ENCODE data around the gene NECAB3.

Gene NECAB3, protein sequence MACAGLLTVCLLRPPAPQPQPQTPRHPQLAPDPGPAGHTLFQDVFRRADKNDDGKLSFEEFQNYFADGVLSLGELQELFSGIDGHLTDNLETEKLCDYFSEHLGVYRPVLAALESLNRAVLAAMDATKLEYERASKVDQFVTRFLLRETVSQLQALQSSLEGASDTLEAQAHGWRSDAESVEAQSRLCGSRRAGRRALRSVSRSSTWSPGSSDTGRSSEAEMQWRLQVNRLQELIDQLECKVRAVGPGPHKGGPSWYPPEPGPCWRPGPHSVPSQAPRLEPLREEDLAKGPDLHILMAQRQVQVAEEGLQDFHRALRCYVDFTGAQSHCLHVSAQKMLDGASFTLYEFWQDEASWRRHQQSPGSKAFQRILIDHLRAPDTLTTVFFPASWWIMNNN

DNA sequence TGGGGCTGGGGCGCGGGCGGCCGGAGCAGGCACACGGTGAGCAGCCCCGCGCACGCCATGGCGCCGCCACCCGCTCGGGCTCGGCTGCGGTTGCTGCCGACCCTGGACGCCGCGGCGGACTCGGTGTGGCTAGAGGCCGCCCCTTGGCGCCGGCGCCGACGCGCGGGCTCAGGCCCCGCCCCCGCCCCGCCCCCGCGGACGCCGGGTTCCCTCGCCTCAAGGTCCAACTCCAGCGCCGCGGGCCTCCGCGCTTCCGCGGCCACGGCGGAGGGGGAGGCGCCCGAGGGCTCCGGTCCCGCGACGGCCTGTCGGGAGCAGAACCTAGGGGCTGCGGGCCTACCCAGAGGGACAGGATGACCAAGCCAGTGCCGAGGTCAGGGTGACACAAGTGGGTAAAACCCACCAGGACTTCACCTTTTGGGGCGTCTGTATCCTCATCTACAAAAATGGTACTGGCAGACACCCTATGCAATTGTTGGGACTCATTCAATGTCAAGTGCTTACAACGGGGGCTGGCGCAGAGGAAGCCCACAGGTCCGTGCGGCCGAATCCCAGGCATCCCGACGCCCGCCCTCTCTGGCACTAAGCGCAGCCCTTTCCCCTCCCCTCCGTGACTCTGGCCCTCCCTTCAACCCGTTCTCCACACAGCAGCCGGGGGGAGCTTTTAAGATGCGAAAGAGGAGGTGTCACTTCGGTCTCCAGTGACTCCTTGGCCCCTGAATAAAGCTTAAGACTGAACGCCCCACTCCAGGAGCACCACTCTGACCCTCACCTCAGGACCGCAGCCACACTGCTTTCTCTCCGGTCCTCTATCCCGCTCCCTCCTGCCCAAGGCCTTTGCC lies at the start of gene NECAB3:
Gene NECAB3 (minus strand): TSS at position 135 of the 842 bp plus-strand sequence. CDS start 76 bp downstream, at position 59.
- Histone ChIP-seq H3K9me3 (no peaks in the 10 kb centered on the region), H3K36me3 (peaks cover under 1% of the 10 kb centered on the region), H3K27me3 (no peaks in the 10 kb centered on the region), H3K27ac (peak within 1 kb of the TSS; percentile 42), H3K4me1 (ENCODE audit: control insufficient read depth in 1 of 2, insufficient read depth in 1 of 2, low read depth in 1 of 2, low read length in 1 of 2) (peaks cover 11 to 14% of the 10 kb centered on the region in 2 experiments), H3K4me3 (ENCODE audit: low read depth in 1 of 2, low read length in 1 of 2) (peak within 1 kb of the TSS; percentile 65 to 70)
- TF ChIP-seq, protein P1, sequence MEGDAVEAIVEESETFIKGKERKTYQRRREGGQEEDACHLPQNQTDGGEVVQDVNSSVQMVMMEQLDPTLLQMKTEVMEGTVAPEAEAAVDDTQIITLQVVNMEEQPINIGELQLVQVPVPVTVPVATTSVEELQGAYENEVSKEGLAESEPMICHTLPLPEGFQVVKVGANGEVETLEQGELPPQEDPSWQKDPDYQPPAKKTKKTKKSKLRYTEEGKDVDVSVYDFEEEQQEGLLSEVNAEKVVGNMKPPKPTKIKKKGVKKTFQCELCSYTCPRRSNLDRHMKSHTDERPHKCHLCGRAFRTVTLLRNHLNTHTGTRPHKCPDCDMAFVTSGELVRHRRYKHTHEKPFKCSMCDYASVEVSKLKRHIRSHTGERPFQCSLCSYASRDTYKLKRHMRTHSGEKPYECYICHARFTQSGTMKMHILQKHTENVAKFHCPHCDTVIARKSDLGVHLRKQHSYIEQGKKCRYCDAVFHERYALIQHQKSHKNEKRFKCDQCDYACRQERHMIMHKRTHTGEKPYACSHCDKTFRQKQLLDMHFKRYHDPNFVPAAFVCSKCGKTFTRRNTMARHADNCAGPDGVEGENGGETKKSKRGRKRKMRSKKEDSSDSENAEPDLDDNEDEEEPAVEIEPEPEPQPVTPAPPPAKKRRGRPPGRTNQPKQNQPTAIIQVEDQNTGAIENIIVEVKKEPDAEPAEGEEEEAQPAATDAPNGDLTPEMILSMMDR (IDR thresholded peaks at IDR 0.05) = peak; percentile 11

DNA sequence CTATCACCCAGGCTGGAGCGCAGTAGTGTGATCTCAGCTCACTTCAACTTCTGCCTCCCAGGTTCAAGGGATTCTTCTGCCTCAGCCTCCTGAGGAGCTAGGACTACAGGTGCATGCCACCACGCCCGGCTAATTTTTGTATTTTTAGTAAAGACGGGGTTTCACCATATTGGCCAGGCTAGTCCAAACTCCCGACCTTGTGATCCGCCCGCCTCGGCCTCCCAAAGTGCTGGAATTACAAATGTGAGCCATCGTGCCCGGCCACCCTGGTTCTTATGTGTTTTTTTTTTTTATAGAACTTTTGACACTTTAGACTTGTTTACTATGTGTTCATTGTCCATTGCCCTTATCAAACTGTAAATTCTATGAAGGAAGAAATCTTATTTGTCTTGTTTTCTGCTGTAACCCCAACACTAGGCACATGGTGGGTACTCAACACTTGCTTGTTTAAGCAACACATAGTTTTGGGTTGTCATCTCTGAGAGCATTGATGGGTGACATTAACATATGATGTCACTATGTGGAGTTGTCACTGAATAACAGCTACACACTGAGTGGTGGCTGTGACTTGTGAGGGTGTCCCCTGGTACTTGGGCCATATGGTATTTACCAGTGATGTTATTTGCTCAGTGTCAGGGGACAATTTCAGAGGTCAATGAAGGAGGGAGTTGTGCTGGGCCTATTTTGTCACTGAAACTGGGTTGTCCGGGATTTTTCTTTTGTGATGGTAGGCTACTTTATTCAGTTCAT lies 47.3 kb upstream of the NECAB3 start:
- H3K4me1 ChIP-seq (ENCODE audit: control insufficient read depth in 1 of 2, insufficient read depth in 1 of 2, low read depth in 1 of 2, low read length in 1 of 2) = peaks cover 28 to 37% of the 10 kb centered on the region in 2 experiments
- no peaks in the 10 kb centered on the region for H3K27me3 ChIP-seq
- H3K27ac ChIP-seq = no peak overlapping the region
- H3K9me3 ChIP-seq = no peaks in the 10 kb centered on the region
- no peaks in the 10 kb centered on the region for H3K36me3 ChIP-seq
- TF ChIP-seq, protein P1 (IDR thresholded peaks at IDR 0.05) = no peak
- no peak overlapping the region for H3K4me3 ChIP-seq (ENCODE audit: low read depth in 1 of 2, low read length in 1 of 2)

DNA sequence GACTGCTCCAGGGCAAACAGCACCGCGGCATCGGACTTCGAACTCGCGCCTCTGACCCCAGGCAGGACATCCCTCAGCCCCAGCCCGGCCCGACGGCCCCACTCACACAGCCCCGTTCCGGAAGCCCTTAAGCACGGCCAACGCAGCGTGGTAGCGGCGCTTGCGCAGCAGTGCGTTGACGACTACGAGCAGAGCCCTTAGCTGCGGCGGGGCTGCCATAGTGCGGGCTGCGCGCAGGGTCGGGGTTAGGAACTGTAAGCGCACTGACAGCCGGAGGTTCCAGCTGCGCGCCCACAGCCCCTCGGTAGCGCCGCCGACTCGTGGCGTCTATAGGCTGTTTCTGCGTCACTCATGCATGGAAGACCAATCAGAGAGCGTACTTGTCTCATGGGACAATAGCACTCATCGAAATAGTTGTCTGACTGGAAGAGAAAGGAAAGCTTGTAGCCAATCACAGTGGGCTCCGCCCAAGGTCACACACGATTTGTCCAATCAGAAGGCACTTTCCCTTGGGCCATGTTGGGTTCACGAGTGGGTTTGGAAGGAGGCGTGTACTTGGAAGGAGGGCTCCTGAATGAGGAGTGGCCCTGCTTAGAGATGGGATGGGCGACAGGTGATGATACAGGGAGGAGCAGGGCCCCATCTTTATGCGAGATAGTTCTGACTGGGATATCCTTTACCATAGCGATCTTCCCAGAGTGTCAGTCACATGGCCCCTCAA lies 45.9 kb upstream of the NECAB3 start, which contains the start of gene PXMP4:
Gene PXMP4 (minus strand): TSS at position 322 of the 721 bp plus-strand sequence. CDS start 103 bp downstream, at position 219.
- peak within 1 kb of the TSS; percentile 71 to 80 for H3K4me3 ChIP-seq (ENCODE audit: low read depth in 1 of 2, low read length in 1 of 2)
- TF ChIP-seq, protein P1 (IDR thresholded peaks at IDR 0.05) = peak; percentile 60
- H3K36me3 ChIP-seq = no peaks in the 10 kb centered on the region
- no peaks in the 10 kb centered on the region for H3K27me3 ChIP-seq
- peak within 1 kb of the TSS; percentile 69 for H3K27ac ChIP-seq
- H3K9me3 ChIP-seq = no peaks in the 10 kb centered on the region
- peaks cover 28 to 34% of the 10 kb centered on the region in 2 experiments for H3K4me1 ChIP-seq (ENCODE audit: control insufficient read depth in 1 of 2, insufficient read depth in 1 of 2, low read depth in 1 of 2, low read length in 1 of 2)

DNA sequence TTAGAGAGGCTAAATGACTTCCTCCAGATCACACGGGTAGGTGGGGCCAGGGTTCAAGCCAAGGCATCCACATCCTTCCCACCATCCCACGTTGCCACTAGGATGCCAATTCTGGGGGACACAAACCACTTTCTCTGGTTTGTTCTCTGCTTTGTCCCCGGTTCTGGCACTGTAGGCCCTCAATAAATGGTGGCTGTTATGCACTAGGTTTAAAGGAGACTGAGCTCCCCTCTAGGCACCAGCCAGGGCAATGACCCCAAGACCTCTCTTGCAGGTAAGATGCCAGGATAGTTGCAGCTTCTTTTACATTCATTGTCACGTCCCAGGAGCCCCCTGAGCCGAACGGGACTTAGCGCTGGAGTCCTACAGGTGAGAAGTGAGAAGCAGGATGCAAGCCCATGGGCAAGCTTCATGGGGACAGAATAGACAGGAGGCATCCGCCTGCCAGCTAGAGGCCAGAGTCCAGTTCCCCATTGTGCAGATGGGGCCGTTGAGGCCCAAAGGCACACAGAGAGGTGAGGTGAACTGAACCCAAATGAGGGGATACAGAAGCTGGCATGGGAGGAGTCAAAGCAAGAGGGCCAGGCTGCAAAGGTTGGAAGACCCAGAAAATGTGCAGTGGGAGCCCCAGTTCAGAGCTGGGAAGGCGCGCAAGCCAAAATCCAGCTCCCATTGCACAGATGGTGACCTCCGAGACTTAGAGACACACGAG lies 45.2 kb upstream of the NECAB3 start:
- peaks cover 21 to 27% of the 10 kb centered on the region in 2 experiments for H3K4me1 ChIP-seq (ENCODE audit: control insufficient read depth in 1 of 2, insufficient read depth in 1 of 2, low read depth in 1 of 2, low read length in 1 of 2)
- peak overlapping the region; percentile 69 for H3K27ac ChIP-seq
- H3K27me3 ChIP-seq = no peaks in the 10 kb centered on the region
- TF ChIP-seq, protein P1 (IDR thresholded peaks at IDR 0.05) = no peak
- peaks cover 5% of the 10 kb centered on the region for H3K36me3 ChIP-seq
- H3K9me3 ChIP-seq = no peaks in the 10 kb centered on the region
- peak overlapping the region; percentile 71 to 80 for H3K4me3 ChIP-seq (ENCODE audit: low read depth in 1 of 2, low read length in 1 of 2)
